ENCODE measurements around the gene ELAPOR2.
"Not testable (repeated sequence)": the region's sequence is repeated elsewhere in the genome, so short reads cannot be mapped to it uniquely, and the experiment has no call there.

ELAPOR2 gene, protein sequence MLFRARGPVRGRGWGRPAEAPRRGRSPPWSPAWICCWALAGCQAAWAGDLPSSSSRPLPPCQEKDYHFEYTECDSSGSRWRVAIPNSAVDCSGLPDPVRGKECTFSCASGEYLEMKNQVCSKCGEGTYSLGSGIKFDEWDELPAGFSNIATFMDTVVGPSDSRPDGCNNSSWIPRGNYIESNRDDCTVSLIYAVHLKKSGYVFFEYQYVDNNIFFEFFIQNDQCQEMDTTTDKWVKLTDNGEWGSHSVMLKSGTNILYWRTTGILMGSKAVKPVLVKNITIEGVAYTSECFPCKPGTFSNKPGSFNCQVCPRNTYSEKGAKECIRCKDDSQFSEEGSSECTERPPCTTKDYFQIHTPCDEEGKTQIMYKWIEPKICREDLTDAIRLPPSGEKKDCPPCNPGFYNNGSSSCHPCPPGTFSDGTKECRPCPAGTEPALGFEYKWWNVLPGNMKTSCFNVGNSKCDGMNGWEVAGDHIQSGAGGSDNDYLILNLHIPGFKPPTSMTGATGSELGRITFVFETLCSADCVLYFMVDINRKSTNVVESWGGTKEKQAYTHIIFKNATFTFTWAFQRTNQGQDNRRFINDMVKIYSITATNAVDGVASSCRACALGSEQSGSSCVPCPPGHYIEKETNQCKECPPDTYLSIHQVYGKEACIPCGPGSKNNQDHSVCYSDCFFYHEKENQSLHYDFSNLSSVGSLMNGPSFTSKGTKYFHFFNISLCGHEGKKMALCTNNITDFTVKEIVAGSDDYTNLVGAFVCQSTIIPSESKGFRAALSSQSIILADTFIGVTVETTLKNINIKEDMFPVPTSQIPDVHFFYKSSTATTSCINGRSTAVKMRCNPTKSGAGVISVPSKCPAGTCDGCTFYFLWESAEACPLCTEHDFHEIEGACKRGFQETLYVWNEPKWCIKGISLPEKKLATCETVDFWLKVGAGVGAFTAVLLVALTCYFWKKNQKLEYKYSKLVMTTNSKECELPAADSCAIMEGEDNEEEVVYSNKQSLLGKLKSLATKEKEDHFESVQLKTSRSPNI

GRCh38 chr7:87059525-87060287 lies at the start of gene ELAPOR2:
TSS of gene ELAPOR2 (minus strand) at chr7:87059654. CDS start at chr7:87059513, 141 bp downstream.
- DNase-seq (ENCODE audit: low read depth), result peak; percentile 80

- DNase-seq (ENCODE audit: low read depth), result no peak
Observed at GRCh38 chr7:87107949-87108776, 48.7 kb upstream of the ELAPOR2 start.

DNA sequence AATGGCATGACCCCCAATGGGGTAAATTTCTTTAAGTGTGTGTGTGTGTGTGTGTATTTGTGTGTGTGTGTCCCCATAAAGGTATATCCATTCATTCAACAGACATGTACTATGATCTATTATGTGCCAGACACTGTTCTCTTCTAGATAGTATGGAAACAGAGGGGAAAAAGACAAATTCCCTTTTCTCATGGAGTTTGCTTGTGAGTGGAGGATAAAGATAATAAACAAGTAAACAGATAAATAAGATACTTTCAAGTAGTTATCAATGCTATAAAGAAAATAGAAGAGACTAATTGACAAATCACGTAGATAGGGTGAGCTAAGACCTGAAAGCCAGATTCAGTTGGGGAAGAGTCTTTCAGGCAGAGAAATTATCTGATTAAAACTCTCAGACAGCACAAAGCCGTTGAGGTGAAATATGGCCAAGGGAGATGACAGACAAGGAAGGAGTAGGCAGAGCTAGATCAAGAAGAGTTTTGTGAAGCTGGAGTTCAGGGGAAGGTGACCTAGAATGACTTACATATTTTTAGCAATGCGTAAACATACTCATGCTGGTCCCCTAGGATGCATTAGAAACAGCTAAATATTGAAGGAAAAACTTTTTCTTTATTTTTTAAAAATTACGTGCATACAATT lies 47.6 kb upstream of the ELAPOR2 start:
- no peak for DNase-seq (ENCODE audit: low read depth)

- DNase-seq (ENCODE audit: low read depth), result no peak
Observed at GRCh38 chr7:87105401-87105800, 45.9 kb upstream of the ELAPOR2 start.

- DNase-seq (ENCODE audit: low read depth), result no peak
Observed at GRCh38 chr7:87100326-87100725, 40.9 kb upstream of the ELAPOR2 start.

GRCh38 chr7:87097375-87097774 lies 37.9 kb upstream of the ELAPOR2 start:
- DNase-seq (ENCODE audit: low read depth), result not testable (repeated sequence)

DNA sequence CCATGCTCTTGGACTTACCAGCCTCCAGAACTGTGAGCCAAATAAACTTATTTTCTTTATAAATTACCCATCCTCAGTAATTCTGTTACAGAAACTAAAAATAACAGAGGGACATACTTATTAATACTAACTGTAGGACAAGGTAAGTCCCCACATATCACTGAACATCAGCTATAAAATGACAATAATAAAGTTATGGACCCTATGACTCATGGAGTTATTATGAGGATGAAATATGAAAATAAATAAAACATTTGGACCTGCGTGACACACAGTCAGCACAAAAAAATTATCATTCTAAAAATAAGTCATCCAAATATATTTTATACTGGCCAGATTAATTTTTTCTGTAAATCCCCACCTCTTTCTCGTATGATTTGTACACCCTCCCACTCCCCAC lies 34.9 kb upstream of the ELAPOR2 start:
- no peak for DNase-seq (ENCODE audit: low read depth)

GRCh38 chr7:87092568-87093091 lies 33.2 kb upstream of the ELAPOR2 start:
- DNase-seq (ENCODE audit: low read depth), result no peak

- no peak for DNase-seq (ENCODE audit: low read depth)
Observed at GRCh38 chr7:87091487-87092066, 32.1 kb upstream of the ELAPOR2 start.

GRCh38 chr7:87083865-87084519 lies 24.5 kb upstream of the ELAPOR2 start:
- DNase-seq (ENCODE audit: low read depth), result no peak

GRCh38 chr7:87082675-87083074 lies 23.2 kb upstream of the ELAPOR2 start:
- no peak for DNase-seq (ENCODE audit: low read depth)

DNA sequence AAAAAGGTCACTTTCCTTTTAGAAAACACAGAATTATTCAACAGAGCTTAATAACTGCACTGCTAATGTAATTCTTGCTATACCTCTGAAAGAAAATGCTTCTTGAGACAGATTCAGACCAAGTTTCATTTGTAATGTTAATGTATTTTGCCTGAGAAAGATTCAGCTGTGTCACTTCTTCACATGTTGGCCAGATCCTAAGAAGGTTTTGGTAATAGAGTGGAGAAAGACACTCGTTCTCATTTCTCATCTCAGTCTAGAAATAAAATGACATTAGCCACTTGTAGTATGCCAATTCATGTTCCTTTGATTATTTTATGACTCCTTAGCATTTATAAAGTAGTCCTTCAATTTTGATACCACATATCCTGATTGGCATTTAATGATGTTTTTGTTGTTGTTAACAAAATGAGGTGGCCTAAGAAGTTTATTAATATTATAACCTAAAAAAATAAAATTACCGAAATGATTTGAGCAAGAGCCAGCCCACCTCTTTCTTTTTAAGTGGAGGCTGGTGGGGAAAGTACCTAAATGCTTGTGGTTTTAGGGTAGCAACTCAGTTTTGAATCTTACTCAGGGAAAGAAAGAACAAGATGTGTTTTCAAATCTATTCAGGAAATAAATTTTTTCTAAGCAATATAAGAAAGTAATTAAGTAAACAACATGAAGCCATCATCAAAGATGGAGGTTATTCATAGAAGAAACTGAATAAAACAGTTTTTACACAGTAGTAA lies 16.4 kb upstream of the ELAPOR2 start:
- DNase-seq (ENCODE audit: low read depth), result no peak

DNA sequence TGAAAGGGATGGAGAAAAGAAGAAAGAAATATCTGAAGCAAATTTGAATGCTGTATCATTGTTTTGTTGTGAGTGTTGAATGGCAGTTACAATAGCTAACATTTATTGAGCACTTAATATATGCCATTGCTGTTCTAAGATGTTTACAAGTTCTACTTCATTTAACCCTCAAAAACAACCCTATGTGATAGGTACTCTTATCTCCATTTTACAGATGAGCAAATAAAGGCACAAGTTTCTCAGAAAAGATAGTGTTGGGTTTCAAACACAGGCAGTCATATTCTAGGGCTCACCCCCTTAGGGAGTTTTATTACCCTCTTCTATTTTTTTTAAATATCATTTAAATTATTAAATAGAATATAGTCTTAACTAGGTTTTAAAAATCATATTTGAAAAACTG lies 8.3 kb upstream of the ELAPOR2 start:
- DNase-seq (ENCODE audit: low read depth), result no peak

GRCh38 chr7:87060288-87060537 lies 759 bp upstream of the ELAPOR2 start:
- no peak for DNase-seq (ENCODE audit: low read depth)

DNA sequence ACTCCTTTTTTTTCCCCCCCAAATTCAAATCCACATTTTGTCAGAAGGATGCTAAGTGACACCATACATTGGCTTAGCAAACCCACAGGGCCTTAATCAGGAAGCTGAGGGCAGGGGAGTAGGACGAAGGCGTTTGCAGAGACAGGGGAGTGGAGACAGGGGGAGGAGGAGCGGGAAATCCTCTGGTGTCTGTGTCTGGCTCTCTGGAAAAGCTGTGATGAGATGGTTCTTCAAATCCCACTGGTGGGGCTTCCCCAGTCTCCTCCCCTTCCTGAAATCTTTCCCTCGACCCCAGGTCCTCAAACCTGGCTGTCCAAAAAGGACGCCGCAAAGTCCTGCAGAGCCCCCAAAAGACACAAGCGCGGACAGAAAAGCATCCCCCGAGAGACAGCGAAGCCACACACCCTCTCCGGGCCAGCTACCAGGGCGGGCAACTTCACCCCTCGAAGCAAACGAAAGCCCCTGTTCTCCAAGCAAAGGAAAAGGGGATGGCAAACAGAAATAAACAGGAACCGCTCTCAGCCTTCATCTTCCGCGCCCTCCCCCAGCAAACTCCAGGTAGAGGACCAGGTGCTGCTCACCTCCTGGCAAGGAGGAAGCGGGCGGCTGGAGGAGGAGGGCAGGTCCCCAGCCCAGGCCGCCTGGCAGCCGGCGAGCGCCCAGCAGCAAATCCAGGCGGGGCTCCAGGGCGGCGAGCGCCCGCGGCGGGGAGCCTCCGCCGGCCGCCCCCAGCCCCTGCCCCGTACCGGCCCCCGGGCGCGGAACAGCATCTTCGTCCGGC lies 520 bp downstream of the ELAPOR2 start:
- DNase-seq (ENCODE audit: low read depth), result no peak

GRCh38 chr7:87057210-87057609 lies 2.2 kb downstream of the ELAPOR2 start:
- no peak for DNase-seq (ENCODE audit: low read depth)

- DNase-seq (ENCODE audit: low read depth), result no peak
Observed at GRCh38 chr7:87056346-87056745, 3.1 kb downstream of the ELAPOR2 start.

DNA sequence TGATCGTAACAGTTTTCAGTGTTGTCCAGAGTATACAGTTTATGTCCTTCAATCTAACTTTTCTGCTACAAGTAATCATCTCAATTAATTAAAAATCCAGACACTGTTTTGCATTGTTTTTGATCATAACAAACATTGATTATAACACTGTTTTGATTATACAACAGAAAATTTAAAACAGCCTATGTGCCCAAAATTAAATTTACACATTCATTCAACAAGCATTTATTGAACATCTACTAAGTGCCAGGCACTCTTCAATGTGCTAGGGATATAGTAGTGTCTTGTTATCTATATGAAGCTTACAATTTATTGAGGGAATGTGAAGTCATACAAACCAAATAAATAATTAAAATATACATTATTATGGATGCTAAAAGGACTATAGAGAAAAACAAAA lies 10.6 kb downstream of the ELAPOR2 start:
- DNase-seq (ENCODE audit: low read depth), result no peak

All from stimulated activated CD8-positive, alpha-beta memory T cell treated with anti-CD3 and anti-CD28 coated beads, Interleukin-12 subunit alpha, Interleukin-12 subunit beta, amount 100 ng/mL, for 4 hours (primary cell).